Measurements from ENCODE around the gene HOXD4. TPM values are rescaled to one million over a fixed set of nuclear protein-coding genes. Genes with fewer than 3 reads are reported as not detected.
A peak's percentile ranks its signal among the peaks of the same experiment; 100 is the strongest.

HOXD4 gene
- total RNA-seq, 1 donor from 2014 or later, result 1.3 TPM

DNA sequence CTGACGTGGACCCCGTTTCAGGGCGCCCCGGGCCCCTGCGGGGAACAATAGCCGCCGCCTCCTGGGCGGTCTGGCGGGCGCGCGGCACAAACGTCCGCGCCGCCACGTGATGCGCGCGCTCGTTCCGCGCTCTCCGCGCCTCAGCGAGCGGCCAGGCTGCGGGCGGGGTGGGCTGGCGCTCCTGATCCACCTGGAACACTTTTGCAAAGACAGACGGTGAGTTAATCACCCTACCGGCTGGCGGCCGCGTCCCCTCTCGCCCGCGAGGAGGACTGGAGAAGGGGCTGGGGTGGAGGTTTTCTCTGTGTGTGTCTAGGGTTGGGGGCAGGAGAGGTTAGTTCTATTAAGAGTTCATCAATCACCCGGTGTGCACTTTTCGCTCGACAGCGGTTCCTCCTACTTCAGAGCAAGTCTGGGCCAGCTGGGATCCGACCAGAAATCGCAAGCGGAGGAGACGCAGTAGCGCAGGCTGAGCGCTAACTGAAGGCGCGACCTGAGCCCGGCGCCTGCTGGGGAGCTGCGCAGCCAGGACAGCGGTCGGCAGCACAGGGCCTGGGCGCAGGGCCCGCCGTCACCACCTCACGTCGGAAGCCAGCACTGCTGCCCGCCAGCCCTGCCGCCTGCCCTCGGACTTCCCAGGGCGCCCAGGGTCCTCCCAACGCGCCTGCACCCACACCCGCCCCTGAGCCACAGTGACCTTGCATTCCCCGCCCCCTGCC, 26.8 kb downstream of the HOXD4 start:
- H3K4me3 Mint-ChIP-seq, result peak overlapping the region; percentile 58
- peaks cover 37% of the 10 kb centered on the region for H3K4me1 Mint-ChIP-seq
- no peak for DNase-seq (ENCODE audit: low read depth, low spot score)
- H3K27ac Mint-ChIP-seq (ENCODE audit: unreplicated experiment), result no peak overlapping the region
- H3K27me3 Mint-ChIP-seq (ENCODE audit: low read depth), result peaks cover 100% of the 10 kb centered on the region
- H3K36me3 Mint-ChIP-seq (ENCODE audit: low read depth), result no peaks in the 10 kb centered on the region
- TF ChIP-seq, protein P1, sequence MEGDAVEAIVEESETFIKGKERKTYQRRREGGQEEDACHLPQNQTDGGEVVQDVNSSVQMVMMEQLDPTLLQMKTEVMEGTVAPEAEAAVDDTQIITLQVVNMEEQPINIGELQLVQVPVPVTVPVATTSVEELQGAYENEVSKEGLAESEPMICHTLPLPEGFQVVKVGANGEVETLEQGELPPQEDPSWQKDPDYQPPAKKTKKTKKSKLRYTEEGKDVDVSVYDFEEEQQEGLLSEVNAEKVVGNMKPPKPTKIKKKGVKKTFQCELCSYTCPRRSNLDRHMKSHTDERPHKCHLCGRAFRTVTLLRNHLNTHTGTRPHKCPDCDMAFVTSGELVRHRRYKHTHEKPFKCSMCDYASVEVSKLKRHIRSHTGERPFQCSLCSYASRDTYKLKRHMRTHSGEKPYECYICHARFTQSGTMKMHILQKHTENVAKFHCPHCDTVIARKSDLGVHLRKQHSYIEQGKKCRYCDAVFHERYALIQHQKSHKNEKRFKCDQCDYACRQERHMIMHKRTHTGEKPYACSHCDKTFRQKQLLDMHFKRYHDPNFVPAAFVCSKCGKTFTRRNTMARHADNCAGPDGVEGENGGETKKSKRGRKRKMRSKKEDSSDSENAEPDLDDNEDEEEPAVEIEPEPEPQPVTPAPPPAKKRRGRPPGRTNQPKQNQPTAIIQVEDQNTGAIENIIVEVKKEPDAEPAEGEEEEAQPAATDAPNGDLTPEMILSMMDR (conservative IDR thresholded peaks at IDR 0.05), result no peak
- no peaks in the 10 kb centered on the region for H3K9me3 Mint-ChIP-seq

DNA sequence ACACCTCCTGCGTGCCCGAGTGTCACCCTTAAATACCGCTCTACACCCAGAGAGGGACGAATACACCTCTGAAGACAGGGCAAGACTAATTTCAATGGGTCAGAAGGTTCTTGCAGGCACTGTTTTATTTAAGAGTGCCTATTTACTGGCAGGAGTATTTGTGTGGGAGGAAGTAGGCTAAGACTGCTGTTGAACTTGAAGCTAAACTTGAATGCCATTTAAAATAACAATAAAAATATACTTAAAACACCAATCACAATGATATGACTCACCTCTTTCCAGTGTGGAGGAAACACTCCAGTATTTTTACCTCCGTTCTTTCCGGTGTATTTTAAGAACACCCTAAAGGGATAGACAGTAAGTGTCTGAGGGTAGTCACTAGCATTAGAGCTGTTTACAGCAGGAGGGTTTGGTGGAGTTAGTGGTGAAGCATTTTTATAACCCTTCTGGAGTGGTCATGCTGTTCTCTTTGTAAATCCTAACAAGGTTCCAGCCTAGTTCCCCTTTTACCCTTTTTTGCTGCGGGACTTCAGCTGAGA, 27.5 kb downstream of the HOXD4 start:
- no peak for DNase-seq (ENCODE audit: low read depth, low spot score)
- Mint-ChIP-seq H3K4me1 (peaks cover 36% of the 10 kb centered on the region), H3K27me3 (ENCODE audit: low read depth) (peaks cover 100% of the 10 kb centered on the region), H3K4me3 (no peak overlapping the region), H3K9me3 (no peaks in the 10 kb centered on the region), H3K27ac (ENCODE audit: unreplicated experiment) (no peak overlapping the region), H3K36me3 (ENCODE audit: low read depth) (no peaks in the 10 kb centered on the region)
- TF ChIP-seq, protein P1 (conservative IDR thresholded peaks at IDR 0.05), result no peak

DNA sequence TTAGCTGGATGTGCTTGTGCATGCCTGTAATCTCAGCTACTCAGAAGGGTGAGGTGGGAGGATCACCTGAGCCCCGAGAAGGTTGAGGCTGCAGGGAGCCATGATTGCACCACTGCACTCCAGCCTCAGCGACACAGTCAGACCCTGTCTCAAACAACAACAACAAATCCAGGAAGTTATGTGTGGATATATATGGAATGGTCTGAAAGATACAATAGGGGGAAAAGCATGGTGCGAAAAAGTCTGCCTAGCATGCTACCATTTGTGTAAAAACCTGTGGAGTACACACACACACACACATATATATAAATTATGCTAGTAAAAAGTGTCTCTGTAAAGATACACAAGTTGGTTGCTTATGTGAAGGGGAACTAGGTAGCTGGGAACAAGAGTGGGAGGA, 30.2 kb downstream of the HOXD4 start:
- peaks cover 100% of the 10 kb centered on the region for H3K27me3 Mint-ChIP-seq (ENCODE audit: low read depth)
- no peaks in the 10 kb centered on the region for H3K9me3 Mint-ChIP-seq
- H3K4me3 Mint-ChIP-seq, result no peak overlapping the region
- H3K27ac Mint-ChIP-seq (ENCODE audit: unreplicated experiment), result no peak overlapping the region
- H3K4me1 Mint-ChIP-seq, result peaks cover 11% of the 10 kb centered on the region
- no peaks in the 10 kb centered on the region for H3K36me3 Mint-ChIP-seq (ENCODE audit: low read depth)
- no peak for DNase-seq (ENCODE audit: low read depth, low spot score)
- TF ChIP-seq, protein P1 (conservative IDR thresholded peaks at IDR 0.05), result no peak

DNA sequence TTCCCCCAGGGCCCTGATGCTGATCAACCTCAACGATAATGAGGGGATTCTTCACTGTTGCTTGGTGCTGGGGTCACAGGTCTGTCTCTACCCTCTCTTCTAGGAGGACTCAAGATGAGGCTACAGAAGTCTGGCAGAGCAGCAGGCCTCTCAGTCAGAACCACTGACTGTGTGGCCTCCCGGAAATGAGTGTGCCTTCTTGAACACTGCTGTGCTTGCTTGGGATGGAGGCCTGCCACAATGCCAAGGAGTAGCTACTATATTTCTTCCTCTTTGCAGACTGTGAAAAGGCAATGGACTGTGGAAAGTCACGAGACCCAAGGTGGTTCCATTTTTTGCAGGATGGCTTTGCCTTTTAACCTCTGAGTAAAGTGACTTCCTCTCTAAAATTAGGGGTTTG, 31.3 kb downstream of the HOXD4 start:
- H3K4me1 Mint-ChIP-seq, result peaks cover 7% of the 10 kb centered on the region
- no peak for DNase-seq (ENCODE audit: low read depth, low spot score)
- no peaks in the 10 kb centered on the region for H3K9me3 Mint-ChIP-seq
- no peak overlapping the region for H3K27ac Mint-ChIP-seq (ENCODE audit: unreplicated experiment)
- no peaks in the 10 kb centered on the region for H3K36me3 Mint-ChIP-seq (ENCODE audit: low read depth)
- H3K4me3 Mint-ChIP-seq, result no peak overlapping the region
- TF ChIP-seq, protein P1 (conservative IDR thresholded peaks at IDR 0.05), result no peak
- H3K27me3 Mint-ChIP-seq (ENCODE audit: low read depth), result peaks cover 100% of the 10 kb centered on the region

DNA sequence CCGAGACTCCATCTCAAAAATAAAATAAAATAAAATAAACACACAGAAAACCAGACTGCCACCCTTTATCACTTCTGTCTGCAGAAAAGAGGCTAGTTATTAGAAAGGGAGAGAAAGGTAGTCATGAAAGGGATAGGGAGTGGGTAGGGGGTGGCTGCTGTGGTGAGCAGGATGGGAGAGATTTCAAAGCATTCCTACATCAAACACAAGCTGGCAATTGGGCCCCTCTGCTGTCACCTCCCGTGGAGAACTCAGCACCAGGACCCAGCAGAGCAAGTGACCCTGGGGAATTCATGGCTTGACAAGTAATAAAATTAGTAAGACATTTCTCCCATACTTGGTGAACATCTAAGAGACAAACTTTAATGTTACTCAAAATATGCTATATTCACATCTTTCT, 33.4 kb downstream of the HOXD4 start:
- H3K4me3 Mint-ChIP-seq, result no peak overlapping the region

More for the DNA sequence above, 33.4 kb downstream of the HOXD4 start:
- peaks cover 96% of the 10 kb centered on the region for H3K27me3 Mint-ChIP-seq (ENCODE audit: low read depth)
- H3K27ac Mint-ChIP-seq (ENCODE audit: unreplicated experiment), result no peak overlapping the region
- peaks cover 7% of the 10 kb centered on the region for H3K4me1 Mint-ChIP-seq
- DNase-seq (ENCODE audit: low read depth, low spot score), result no peak
- TF ChIP-seq, protein P1 (conservative IDR thresholded peaks at IDR 0.05), result no peak
- no peaks in the 10 kb centered on the region for H3K9me3 Mint-ChIP-seq
- no peaks in the 10 kb centered on the region for H3K36me3 Mint-ChIP-seq (ENCODE audit: low read depth)

All from neural crest cell (in vitro differentiated cells).